SK-N-SH treated with all-trans-retinoic acid at 6 μM for 48 hours (cell line): ENCODE data around the gene PDE7B.

Source experiments
- ARNTL ChIP-seq: fragments of 450-650 bp; formaldehyde crosslinking; IDR thresholded peaks from 2 replicates; pipeline ENCODE4 v1.5.0; 2020; ENCODE audit warnings: low read depth, mild to moderate bottlenecking, moderate library complexity, borderline replicate concordance
- CSDC2 ChIP-seq: fragments of 250-450 bp; sonication (Bioruptor Pico); IDR thresholded peaks from 2 replicates; pipeline ENCODE4 v1.5.0; 2020; ENCODE audit warnings: mild to moderate bottlenecking, moderate library complexity
- PPARA ChIP-seq: fragments of 250-450 bp; sonication (Bioruptor Pico); IDR thresholded peaks from 2 replicates; pipeline ENCODE4 v1.5.0; 2020; ENCODE audit warnings: mild to moderate bottlenecking, borderline replicate concordance
- RARB ChIP-seq: fragments of 250-450 bp; sonication (Bioruptor Pico); IDR thresholded peaks from 2 replicates; pipeline ENCODE4 v1.8.0; 2021; ENCODE audit warnings: mild to moderate bottlenecking, moderate library complexity
- TCF4 ChIP-seq: fragments of 250-450 bp; sonication (Bioruptor Pico); IDR thresholded peaks from 2 replicates; pipeline ENCODE4 v1.8.0; 2021; ENCODE audit warnings: mild to moderate bottlenecking, moderate library complexity, borderline replicate concordance
- TOX ChIP-seq: fragments of 250-450 bp; sonication (Bioruptor Pico); IDR thresholded peaks from 2 replicates; pipeline ENCODE4 v1.8.0; 2021; ENCODE audit warnings: mild to moderate bottlenecking, moderate library complexity, borderline replicate concordance
- ZC3H10 ChIP-seq: fragments of 250-450 bp; sonication (Bioruptor Pico); IDR thresholded peaks from 2 replicates; pipeline ENCODE4 v1.5.1; 2021; ENCODE audit warnings: mild to moderate bottlenecking, moderate library complexity
- ZFP3 ChIP-seq: fragments of 250-450 bp; sonication (Bioruptor Pico); IDR thresholded peaks from 2 replicates; pipeline ENCODE4 v1.5.0; 2020; ENCODE audit warnings: mild to moderate bottlenecking, moderate library complexity
- ZFP30 ChIP-seq: fragments of 450-650 bp; formaldehyde crosslinking; IDR thresholded peaks from 2 replicates; pipeline ENCODE4 v1.5.0; 2022; ENCODE audit warnings: mild to moderate bottlenecking, moderate library complexity
- ZNF8 ChIP-seq: fragments of 450-650 bp; formaldehyde crosslinking; IDR thresholded peaks from 2 replicates; pipeline ENCODE4 v1.5.0; 2020; ENCODE audit warnings: mild to moderate bottlenecking, moderate library complexity
- TF ChIP-seq, protein P1 (sequence below): fragments of 250-450 bp; sonication (Bioruptor Pico); IDR thresholded peaks from 2 replicates; pipeline ENCODE4 v1.8.0; 2020; ENCODE audit warnings: mild to moderate bottlenecking, moderate library complexity, borderline replicate concordance
- TF ChIP-seq, protein P2 (sequence below): fragments of 250-450 bp; sonication (Bioruptor Pico); IDR thresholded peaks from 2 replicates; pipeline ENCODE4 v1.5.1; 2020; ENCODE audit warnings: low read depth, mild to moderate bottlenecking, moderate library complexity

DNA sequence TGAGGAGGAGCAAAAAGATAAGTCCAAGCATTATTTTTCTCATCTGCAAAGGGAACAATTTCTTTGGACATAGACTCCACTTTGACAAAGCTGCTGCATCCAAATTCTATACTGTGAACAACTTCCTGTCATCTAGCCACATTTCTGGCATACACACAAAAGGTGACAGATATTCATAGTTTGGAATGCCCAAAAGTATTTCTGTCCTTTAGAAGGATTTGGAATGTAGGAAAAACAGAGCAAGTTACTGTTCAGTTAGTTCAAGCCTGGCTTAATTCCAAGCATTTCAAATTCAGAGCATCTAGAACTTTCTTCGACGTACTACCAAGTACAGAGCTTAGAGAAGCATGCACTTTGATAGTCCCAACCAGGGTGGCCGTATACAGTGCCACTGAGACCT is 134.0 kb downstream of the PDE7B start:
- TF ChIP-seq ZC3H10 (CRISPR knock-in tag): no peak
- TF ChIP-seq TOX (CRISPR knock-in tag): no peak
- TF ChIP-seq PPARA (CRISPR knock-in tag): no peak
- TF ChIP-seq RARB (CRISPR knock-in tag): no peak
- TF ChIP-seq ZFP3 (CRISPR knock-in tag): no peak
- TF ChIP-seq, protein P1, sequence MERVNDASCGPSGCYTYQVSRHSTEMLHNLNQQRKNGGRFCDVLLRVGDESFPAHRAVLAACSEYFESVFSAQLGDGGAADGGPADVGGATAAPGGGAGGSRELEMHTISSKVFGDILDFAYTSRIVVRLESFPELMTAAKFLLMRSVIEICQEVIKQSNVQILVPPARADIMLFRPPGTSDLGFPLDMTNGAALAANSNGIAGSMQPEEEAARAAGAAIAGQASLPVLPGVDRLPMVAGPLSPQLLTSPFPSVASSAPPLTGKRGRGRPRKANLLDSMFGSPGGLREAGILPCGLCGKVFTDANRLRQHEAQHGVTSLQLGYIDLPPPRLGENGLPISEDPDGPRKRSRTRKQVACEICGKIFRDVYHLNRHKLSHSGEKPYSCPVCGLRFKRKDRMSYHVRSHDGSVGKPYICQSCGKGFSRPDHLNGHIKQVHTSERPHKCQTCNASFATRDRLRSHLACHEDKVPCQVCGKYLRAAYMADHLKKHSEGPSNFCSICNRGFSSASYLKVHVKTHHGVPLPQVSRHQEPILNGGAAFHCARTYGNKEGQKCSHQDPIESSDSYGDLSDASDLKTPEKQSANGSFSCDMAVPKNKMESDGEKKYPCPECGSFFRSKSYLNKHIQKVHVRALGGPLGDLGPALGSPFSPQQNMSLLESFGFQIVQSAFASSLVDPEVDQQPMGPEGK (CRISPR knock-in tag): no peak
- TF ChIP-seq TCF4 (CRISPR knock-in tag): no peak
- TF ChIP-seq ZFP30: no peak
- TF ChIP-seq, protein P2, sequence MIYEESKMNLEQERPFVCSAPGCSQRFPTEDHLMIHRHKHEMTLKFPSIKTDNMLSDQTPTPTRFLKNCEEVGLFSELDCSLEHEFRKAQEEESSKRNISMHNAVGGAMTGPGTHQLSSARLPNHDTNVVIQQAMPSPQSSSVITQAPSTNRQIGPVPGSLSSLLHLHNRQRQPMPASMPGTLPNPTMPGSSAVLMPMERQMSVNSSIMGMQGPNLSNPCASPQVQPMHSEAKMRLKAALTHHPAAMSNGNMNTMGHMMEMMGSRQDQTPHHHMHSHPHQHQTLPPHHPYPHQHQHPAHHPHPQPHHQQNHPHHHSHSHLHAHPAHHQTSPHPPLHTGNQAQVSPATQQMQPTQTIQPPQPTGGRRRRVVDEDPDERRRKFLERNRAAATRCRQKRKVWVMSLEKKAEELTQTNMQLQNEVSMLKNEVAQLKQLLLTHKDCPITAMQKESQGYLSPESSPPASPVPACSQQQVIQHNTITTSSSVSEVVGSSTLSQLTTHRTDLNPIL (CRISPR knock-in tag): no peak
- no peak for TF ChIP-seq CSDC2 (CRISPR knock-in tag)
- no peak for TF ChIP-seq ARNTL (CRISPR knock-in tag)
- TF ChIP-seq ZNF8: no peak
